ENCODE results near the gene TTYH3.

The TTYH3 gene

GRCh38 chr7:2633538-2634266 is 1.9 kb downstream of the TTYH3 start:
- no peak for DNase-seq (ENCODE audit: low read depth, low spot score)
- CTCF ChIA-PET = interaction anchor here (1.2 kb wide), 1 partner anchor 12 kb away, joined by 3 read pairs; no protein-coding TSS in a partner anchor
- POLR2A ChIA-PET = interaction anchor here (0.5 to 1.0 kb wide), 2 partner anchors 13 to 170 kb away, joined by 3 to 6 read pairs; no protein-coding TSS in a partner anchor
- TF ChIP-seq CTCF (IDR thresholded peaks at IDR 0.05; ENCODE audit: insufficient read depth, low read length, missing control alignments) = no peak
- H3K4me3 ChIP-seq (ENCODE audit: low read depth, low read length) = peak overlapping the region; percentile 94

GRCh38 chr7:2634267-2635145 is 2.7 kb downstream of the TTYH3 start:
- POLR2A ChIA-PET = interaction anchor here (0.5 kb wide), 1 partner anchor 171 kb away, joined by 6 read pairs; no protein-coding TSS in a partner anchor
- CTCF ChIA-PET = interaction anchor here (0.6 to 1.4 kb wide), 3 partner anchors 11 to 165 kb away, joined by 3 to 4 read pairs (median 3); no protein-coding TSS in a partner anchor
- peak overlapping the region; percentile 94 for H3K4me3 ChIP-seq (ENCODE audit: low read depth, low read length)
- no peak for DNase-seq (ENCODE audit: low read depth, low spot score)
- no peak for TF ChIP-seq CTCF (IDR thresholded peaks at IDR 0.05; ENCODE audit: insufficient read depth, low read length, missing control alignments)

GRCh38 chr7:2635148-2635668 is 3.4 kb downstream of the TTYH3 start:
- no peak for TF ChIP-seq CTCF (IDR thresholded peaks at IDR 0.05; ENCODE audit: insufficient read depth, low read length, missing control alignments)
- DNase-seq (ENCODE audit: low read depth, low spot score) = no peak
- H3K4me3 ChIP-seq (ENCODE audit: low read depth, low read length) = no peak overlapping the region
- ChIA-PET CTCF (interaction anchor here (1.0 to 1.4 kb wide), 2 partner anchors 10 to 166 kb away, joined by 3 read pairs; no protein-coding TSS in a partner anchor), POLR2A (no interaction called here)

GRCh38 chr7:2635810-2636701 is 4.3 kb downstream of the TTYH3 start:
- CTCF ChIA-PET = interaction anchor here (0.6 to 1.4 kb wide), 3 partner anchors 9 to 476 kb away, joined by 3 to 4 read pairs (median 3); no protein-coding TSS in a partner anchor
- POLR2A ChIA-PET = no interaction called here
- no peak overlapping the region for H3K4me3 ChIP-seq (ENCODE audit: low read depth, low read length)
- TF ChIP-seq CTCF (IDR thresholded peaks at IDR 0.05; ENCODE audit: insufficient read depth, low read length, missing control alignments) = no peak
- no peak for DNase-seq (ENCODE audit: low read depth, low spot score)

GRCh38 chr7:2637066-2637471 is 5.3 kb downstream of the TTYH3 start:
- TF ChIP-seq CTCF (IDR thresholded peaks at IDR 0.05; ENCODE audit: insufficient read depth, low read length, missing control alignments) = no peak
- POLR2A ChIA-PET = no interaction called here
- DNase-seq (ENCODE audit: low read depth, low spot score) = no peak
- CTCF ChIA-PET = interaction anchor here (1.2 kb wide), 1 partner anchor 186 kb away, joined by 3 read pairs; no protein-coding TSS in a partner anchor
- H3K4me3 ChIP-seq (ENCODE audit: low read depth, low read length) = no peak overlapping the region

Data from AG04449 (cell line).